Right renal pelvis (tissue), 4 donors: ENCODE measurements around the gene POLN. TPM values are rescaled to one million over a fixed set of nuclear protein-coding genes. Genes with fewer than 3 reads are reported as not detected.

Experiments
- DNase-seq, 4 donors: peaks; one replicate each; pipeline ENCODE4 v3.0.0-alpha.2; 2013; ENCODE audit warnings: low read depth in 4 of 4, low spot score in 3 of 4, missing footprints in 1 of 4
- polyA plus RNA-seq, 4 donors: library from polyadenylated mRNA; unstranded; fragments of 120-200 nt; gene quantifications; one replicate each; pipeline ENCODE4 v1.2.1, GENCODE V29; 2013; ENCODE audit not compliant: insufficient read length in 4 of 4

The POLN gene
- polyA plus RNA-seq, 4 donors, result 2.4 to 3.5 (median 3.0) TPM

- DNase-seq, result no peak
Measured at GRCh38 chr4:2252530-2253091, 10.7 kb upstream of the POLN start.

- DNase-seq, result no peak
Measured at GRCh38 chr4:2251795-2252529, 10.0 kb upstream of the POLN start.

DNA sequence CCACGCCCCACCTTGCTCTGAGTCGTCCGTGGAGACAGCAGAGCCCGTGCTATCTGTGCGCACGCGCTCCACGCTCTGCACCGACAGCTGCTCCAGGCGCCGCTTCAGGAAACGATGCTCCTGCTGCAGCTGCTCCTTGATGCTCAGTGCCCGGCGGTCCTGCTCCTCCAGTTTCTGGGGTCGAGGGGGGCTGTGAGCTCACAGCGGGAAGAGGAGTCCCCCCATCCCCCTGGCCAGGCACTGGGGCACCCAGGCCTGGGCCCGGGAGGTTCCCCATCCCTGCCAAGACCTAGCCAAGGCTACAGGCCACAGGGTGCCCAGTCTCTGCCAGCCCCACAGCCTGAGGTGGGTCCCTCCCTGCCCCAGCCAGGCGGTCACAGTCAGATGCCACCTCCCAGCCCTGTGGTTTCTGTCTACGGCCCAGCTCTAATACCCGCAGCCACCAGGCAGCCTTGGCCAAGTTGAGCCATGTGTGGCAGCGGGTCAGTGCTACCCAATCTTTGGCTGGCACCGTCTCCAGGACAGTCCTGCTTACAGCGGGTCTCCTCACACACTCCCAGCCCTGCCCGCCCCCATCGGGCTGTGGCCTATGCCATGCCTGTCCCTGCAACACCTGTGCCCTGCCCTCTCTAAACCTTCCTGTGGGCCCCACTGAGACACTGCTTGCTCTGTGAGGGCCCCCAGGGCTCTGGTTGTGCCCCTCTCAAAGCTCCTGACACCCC is 9.3 kb upstream of the POLN start:
- no peak for DNase-seq

- no peak for DNase-seq
Measured at GRCh38 chr4:2250357-2251072, 8.6 kb upstream of the POLN start.

GRCh38 chr4:2249526-2250356 is 7.8 kb upstream of the POLN start:
- no peak for DNase-seq

GRCh38 chr4:2248821-2249261 is 6.9 kb upstream of the POLN start:
- DNase-seq, result no peak

GRCh38 chr4:2248044-2248780 is 6.3 kb upstream of the POLN start:
- DNase-seq, result no peak

GRCh38 chr4:2247128-2248043 is 5.5 kb upstream of the POLN start:
- DNase-seq, result no peak

- DNase-seq, result no peak
Measured at GRCh38 chr4:2246384-2247127, 4.6 kb upstream of the POLN start.

DNA sequence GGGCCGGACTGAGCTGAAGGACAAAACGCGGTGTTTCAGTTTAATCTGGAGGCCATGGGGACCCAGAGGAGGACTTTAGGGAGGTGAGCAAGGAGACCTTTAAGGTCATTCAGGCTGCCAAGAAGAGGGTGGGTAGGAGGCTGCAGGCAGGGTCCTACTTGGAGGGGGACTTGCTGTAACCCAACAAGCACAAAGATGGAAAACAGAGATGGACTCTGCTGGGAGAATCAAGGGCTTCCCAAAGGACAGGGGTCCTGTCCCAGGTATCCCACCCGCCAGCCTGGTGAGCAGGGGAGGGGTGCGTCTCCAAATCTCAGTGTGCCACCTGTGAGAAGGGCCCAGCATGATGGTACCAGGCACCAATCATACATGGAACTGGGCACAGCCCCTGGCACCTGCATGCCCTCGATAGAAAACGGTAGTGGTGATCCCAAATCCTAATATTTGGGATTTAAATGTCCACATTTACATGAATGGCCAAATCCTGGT is 3.9 kb upstream of the POLN start:
- DNase-seq, result no peak

- DNase-seq, result no peak
Measured at GRCh38 chr4:2245057-2245786, 3.3 kb upstream of the POLN start.

- no peak for DNase-seq
Measured at GRCh38 chr4:2243681-2244380, 1.9 kb upstream of the POLN start.

DNA sequence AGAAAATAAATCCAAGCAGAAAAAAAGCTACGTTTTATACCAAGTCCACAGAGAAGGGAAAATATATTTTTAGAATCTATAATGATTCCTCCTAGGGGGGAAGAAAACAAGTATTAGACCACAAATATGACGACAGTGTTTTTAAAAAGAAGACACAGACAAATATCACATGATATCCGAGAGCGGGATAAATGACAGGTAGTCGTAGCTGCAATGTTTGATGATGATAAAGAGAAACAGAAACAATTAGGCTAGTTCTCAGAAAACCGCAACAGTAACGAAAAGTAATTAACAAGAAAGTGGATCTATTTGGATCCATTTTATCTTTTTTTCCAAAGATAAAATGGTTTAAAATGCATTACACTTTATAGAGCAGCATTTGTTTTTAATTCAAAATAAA is 918 bp downstream of the POLN start:
- no peak for DNase-seq

- no peak for DNase-seq
Measured at GRCh38 chr4:2236944-2237666, 4.8 kb downstream of the POLN start.

- no peak for DNase-seq
Measured at GRCh38 chr4:2231082-2231481, 10.8 kb downstream of the POLN start.

DNA sequence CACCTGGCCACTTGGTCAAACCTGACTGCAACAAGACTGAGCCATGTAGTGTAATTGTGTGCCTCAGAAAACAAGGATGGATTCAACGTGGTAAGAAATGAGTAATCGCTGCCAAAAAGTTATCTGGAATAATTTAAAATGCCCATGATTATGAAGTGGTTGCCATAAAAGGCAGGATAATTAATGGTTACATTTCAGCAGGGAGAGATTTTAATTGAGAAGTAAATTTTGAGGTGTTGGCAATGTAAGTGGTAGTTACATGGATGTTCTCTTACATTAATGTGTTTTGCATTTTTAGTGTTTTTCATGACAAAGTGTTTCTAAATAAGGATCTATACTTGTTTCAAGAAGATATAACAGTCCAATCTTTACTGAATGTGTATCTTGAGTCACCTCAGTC is 15.7 kb downstream of the POLN start:
- no peak for DNase-seq
